ENCODE results near the gene ITPRIP.

DNA sequence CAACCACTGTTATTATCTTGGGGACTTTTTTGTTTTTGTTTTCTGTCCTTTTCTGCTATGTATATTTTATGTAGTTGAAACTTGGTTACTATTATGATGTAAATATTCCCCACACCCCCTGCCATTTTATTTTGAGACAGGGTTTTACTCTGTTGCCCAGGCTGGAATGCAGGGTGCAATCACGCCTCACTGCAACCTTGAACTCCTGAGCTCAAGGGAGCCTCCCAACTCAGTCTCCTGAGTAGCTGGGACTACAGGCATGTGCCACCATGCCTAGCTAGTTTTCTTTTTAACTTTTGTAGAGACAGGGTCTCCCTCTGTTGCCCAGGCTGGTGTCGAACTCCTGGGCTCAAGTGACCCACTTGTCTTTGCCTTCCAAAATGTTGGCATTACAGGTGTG is 51.3 kb downstream of the ITPRIP start:
- TF ChIP-seq, protein P1, sequence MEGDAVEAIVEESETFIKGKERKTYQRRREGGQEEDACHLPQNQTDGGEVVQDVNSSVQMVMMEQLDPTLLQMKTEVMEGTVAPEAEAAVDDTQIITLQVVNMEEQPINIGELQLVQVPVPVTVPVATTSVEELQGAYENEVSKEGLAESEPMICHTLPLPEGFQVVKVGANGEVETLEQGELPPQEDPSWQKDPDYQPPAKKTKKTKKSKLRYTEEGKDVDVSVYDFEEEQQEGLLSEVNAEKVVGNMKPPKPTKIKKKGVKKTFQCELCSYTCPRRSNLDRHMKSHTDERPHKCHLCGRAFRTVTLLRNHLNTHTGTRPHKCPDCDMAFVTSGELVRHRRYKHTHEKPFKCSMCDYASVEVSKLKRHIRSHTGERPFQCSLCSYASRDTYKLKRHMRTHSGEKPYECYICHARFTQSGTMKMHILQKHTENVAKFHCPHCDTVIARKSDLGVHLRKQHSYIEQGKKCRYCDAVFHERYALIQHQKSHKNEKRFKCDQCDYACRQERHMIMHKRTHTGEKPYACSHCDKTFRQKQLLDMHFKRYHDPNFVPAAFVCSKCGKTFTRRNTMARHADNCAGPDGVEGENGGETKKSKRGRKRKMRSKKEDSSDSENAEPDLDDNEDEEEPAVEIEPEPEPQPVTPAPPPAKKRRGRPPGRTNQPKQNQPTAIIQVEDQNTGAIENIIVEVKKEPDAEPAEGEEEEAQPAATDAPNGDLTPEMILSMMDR (IDR thresholded peaks at IDR 0.05): no peak
- no peak for TF ChIP-seq POLR2A (IDR thresholded peaks at IDR 0.05)

Data from body of pancreas (tissue), 4 donors.